BLaER1 treated with 17β-estradiol and CSF1 and Interleukin-3, amounts not matched to agents 10 nM and 100 nM (cell line): ENCODE data around the gene ZNF611.
"Not testable (repeated sequence)": the region's sequence is repeated elsewhere in the genome, so short reads cannot be mapped to it uniquely, and the experiment has no call there.

ENCODE experiments used
- H3K27ac ChIP-seq, 11 experiments: shearing (Covaris generic); formaldehyde crosslinking; 2 replicates each; pipeline ENCODE4 v1.8.1; 2022
- H3K27me3 ChIP-seq, 11 experiments: shearing (Covaris generic); formaldehyde crosslinking; 2 replicates each; pipeline ENCODE4 v1.8.1; 2022
- H3K36me3 ChIP-seq, 11 experiments: shearing (Covaris generic); formaldehyde crosslinking; 2 replicates each; pipeline ENCODE4 v1.8.1; 2022
- H3K4me1 ChIP-seq, 10 experiments: shearing (Covaris generic); formaldehyde crosslinking; 2 replicates each; pipeline ENCODE4 v1.8.1; 2022
- H3K4me2 ChIP-seq, 11 experiments: shearing (Covaris generic); formaldehyde crosslinking; 2 replicates each; pipeline ENCODE4 v1.8.1; 2022
- H3K4me3 ChIP-seq, 10 experiments: shearing (Covaris generic); formaldehyde crosslinking; 2 replicates each; pipeline ENCODE4 v1.8.1; 2022
- H3K9ac ChIP-seq, 11 experiments: shearing (Covaris generic); formaldehyde crosslinking; 2 replicates each; pipeline ENCODE4 v1.8.1; 2022
- H3K9me3 ChIP-seq, 11 experiments: shearing (Covaris generic); formaldehyde crosslinking; replicated peaks in 1 of 11; 2 replicates each; pipeline ENCODE4 v1.8.1; 2022
- H4K20me1 ChIP-seq, 11 experiments: shearing (Covaris generic); formaldehyde crosslinking; 2 replicates each; pipeline ENCODE4 v1.8.1; 2022
- Cebpa-rat ChIP-seq, 11 experiments: shearing (Covaris generic); IDR thresholded peaks; 2 replicates each; pipeline ENCODE4 v1.8.1; 2022

Gene ZNF611

DNA sequence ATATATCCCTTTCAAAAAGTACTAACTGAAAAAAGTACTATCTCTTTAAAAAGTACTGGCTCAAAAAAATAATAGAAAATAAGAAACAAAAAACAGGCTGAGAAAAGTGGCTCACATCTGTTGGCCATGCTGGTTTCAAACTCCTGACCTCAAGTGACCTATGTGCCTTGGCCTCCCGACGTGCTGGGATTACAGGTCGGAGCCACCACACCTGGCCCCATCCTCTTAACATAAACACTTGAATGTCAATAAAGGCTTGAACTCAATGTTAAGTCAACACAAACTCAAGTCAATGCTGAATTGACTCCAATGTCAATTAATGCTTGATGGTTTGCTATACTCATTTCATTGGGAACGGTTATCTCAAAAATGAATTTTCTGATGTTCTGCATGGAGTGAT lies 30.9 kb downstream of the ZNF611 start:
- H3K4me1 ChIP-seq = peaks cover 0 to 8% (median 0%) of the 10 kb centered on the region in 10 experiments; a peak in 4 of 20 replicates
- H3K9me3 ChIP-seq = peaks cover 54 to 60% (median 58%) of the 10 kb centered on the region in 11 experiments
- H3K27ac ChIP-seq = no peak overlapping the region
- H3K4me3 ChIP-seq = no peak overlapping the region
- H3K36me3 ChIP-seq = peaks cover 51 to 75% (median 62%) of the 10 kb centered on the region in 11 experiments
- no peaks in the 10 kb centered on the region for H3K27me3 ChIP-seq
- H3K9ac ChIP-seq = no peak overlapping the region
- H4K20me1 ChIP-seq = no peaks in the 10 kb centered on the region
- TF ChIP-seq Cebpa-rat (IDR thresholded peaks at IDR 0.05) = no peak
- no peak overlapping the region for H3K4me2 ChIP-seq

DNA sequence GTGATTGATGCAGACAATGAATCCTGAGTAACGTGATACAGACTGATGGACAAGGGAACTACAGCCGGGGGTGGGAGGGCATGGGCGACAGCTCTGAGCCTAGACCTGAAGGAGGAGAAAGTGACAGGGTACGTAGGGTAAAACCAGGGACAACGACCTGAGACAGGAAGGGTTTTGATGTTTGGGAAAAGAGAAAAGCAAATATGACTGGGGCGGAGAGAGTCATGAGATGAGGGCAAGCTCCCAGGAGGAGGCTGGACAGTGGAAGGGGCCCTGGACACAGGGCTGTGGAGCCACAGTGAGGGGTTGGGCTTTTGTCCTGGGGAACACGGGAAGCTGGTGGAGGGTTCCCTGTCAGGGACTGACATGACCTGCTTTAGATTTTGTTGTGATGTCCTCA lies 34.2 kb downstream of the ZNF611 start:
- Histone ChIP-seq H4K20me1 (no peaks in the 10 kb centered on the region), H3K9me3 (peaks cover 21 to 27% (median 26%) of the 10 kb centered on the region in 11 experiments)
- TF ChIP-seq Cebpa-rat (IDR thresholded peaks at IDR 0.05) = no peak

DNA sequence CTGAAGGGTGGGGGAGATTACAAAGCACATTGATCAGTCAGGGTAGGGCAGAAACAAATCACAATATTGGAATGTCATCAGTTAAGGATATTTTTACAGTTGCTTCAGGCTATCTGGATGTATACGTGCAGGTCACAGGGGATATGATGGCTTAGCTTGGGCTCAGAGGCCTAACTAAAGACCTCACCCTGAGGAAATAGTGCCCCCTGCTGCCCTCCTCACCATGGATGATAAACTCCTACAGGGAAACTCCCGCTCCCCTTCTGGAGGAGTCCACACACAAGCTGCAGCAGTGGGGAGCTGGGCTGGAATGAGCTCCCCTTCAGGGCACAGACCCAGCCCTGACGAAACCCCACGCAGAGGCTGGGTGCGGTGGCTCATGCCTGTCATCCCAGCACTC lies 35.3 kb downstream of the ZNF611 start:
- H3K4me1 ChIP-seq = peaks cover 0 to 11% (median 0%) of the 10 kb centered on the region in 10 experiments; a peak in 5 of 20 replicates
- not testable (repeated sequence) for H3K4me3 ChIP-seq, H3K9ac ChIP-seq, H3K27me3 ChIP-seq, H4K20me1 ChIP-seq, H3K4me2 ChIP-seq, H3K27ac ChIP-seq
- peaks cover 7 to 32% (median 19%) of the 10 kb centered on the region in 11 experiments; a peak in 21 of 22 replicates for H3K36me3 ChIP-seq
- H3K9me3 ChIP-seq = peaks cover 16 to 24% (median 20%) of the 10 kb centered on the region in 11 experiments

More for the DNA sequence above, 34.2 kb downstream of the ZNF611 start:
- Histone ChIP-seq H3K9ac (no peak overlapping the region), H3K4me2 (no peak overlapping the region), H3K4me1 (peaks cover 0 to 11% (median 0%) of the 10 kb centered on the region in 10 experiments; a peak in 5 of 20 replicates), H3K27me3 (no peaks in the 10 kb centered on the region), H3K36me3 (peaks cover 18 to 43% (median 30%) of the 10 kb centered on the region in 11 experiments), H3K27ac (no peak overlapping the region), H3K4me3 (no peak overlapping the region)

DNA sequence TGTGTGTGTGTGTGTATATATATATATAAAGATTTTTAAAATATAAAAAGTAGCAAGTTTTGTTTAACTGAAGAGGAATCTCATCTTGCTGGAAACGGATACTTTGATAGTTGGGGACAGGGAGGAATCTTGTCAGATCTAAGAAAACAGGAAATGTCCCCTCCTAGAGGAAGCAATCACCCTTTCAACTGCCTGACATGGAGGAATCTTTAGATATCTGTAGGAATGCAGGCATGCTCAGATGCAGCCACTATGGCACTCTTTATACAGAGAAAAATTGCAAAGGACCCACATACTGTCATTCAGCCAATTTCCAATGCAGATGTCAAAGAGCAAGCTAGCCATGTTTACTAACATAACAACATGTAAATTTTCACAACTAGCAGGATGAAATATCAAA lies 38.8 kb downstream of the ZNF611 start:
- Histone ChIP-seq H3K36me3 (peaks cover 0 to 3% (median 0%) of the 10 kb centered on the region in 11 experiments; a peak in 1 of 22 replicates), H3K27ac (no peak overlapping the region), H3K4me3 (no peak overlapping the region), H3K4me1 (peaks cover 9 to 14% (median 11%) of the 10 kb centered on the region in 10 experiments), H4K20me1 (no peaks in the 10 kb centered on the region), H3K4me2 (no peak overlapping the region), H3K9ac (no peak overlapping the region), H3K9me3 (peaks cover 9 to 28% (median 18%) of the 10 kb centered on the region in 11 experiments; a peak in 15 of 22 replicates), H3K27me3 (no peaks in the 10 kb centered on the region)
- no peak for TF ChIP-seq Cebpa-rat (IDR thresholded peaks at IDR 0.05)

DNA sequence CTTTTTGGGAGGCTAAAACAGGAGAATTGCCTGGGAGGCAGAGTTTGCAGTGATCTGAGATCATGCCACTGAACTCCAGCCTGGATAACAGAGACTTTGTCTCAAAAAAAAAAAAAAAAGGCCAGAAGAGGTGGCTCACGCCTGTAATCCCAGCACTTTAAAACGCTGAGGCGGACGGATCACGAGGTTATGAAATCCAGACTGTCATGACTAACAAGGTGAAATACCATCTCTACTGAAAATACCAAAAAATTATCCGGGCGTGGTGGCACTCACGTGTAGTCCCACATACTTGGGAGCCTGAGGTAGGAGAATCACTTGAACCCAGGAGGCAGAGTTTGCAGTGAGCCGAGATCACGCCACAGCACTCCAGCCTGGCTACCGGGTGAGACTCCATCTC lies 39.9 kb downstream of the ZNF611 start:
- H3K4me3 ChIP-seq = no peak overlapping the region
- TF ChIP-seq Cebpa-rat (IDR thresholded peaks at IDR 0.05) = no peak
- peaks cover 9 to 28% (median 18%) of the 10 kb centered on the region in 11 experiments; a peak in 15 of 22 replicates for H3K9me3 ChIP-seq
- H3K27ac ChIP-seq = no peak overlapping the region
- H3K4me1 ChIP-seq = peaks cover 11 to 18% (median 14%) of the 10 kb centered on the region in 10 experiments
- H3K4me2 ChIP-seq = no peak overlapping the region
- H3K9ac ChIP-seq = no peak overlapping the region
- H3K27me3 ChIP-seq = no peaks in the 10 kb centered on the region
- H3K36me3 ChIP-seq = no peaks in the 10 kb centered on the region
- H4K20me1 ChIP-seq = no peaks in the 10 kb centered on the region

DNA sequence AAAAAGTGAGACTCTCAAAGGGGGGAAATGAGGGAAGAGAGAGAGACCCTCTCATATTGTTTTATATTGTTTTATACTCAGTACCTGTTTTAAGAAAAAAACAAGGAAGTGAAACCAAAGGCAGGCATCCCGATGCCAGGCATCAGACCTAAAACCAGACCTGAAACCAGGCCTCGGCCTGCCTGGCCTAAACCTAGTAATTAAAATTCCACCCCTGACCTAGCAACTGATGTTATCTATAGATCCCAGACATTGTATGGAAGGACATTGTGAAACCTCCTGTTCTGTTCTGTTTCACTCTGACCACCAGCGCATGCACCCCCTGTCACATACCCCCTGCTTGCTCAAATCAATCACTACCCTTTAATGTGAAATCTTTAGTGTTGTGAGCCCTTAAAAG lies 40.6 kb downstream of the ZNF611 start:
- H3K4me3 ChIP-seq, H3K27ac ChIP-seq, H3K4me2 ChIP-seq: not testable (repeated sequence)

DNA sequence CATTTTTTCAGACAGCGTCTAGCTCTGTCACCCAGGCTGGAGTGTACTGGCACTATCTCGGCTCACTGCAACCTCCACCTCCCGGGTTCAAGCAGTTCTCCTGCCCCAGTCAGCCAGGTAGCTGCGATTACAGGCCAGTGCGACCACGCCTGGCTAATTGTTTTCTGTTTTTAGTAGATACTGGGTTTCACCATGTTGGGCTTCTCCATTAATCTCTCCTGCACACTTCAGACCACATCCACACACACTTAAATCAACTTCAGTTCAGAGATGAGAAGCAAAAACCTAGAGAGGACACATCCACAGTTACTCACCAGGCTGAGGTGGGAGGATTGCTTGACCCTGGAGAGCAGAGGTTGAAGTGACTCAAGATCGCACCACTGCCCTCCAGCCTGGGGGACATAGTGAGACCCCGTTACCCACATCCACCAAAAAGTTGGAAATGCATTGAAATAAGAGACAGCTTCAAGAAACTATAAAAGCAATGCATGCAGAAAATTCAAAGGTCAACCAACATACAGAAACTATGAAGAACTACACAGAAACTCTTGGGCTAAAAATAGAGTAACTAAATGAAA lies 42.3 kb downstream of the ZNF611 start:
- peaks cover 0 to 9% (median 6%) of the 10 kb centered on the region in 11 experiments; a peak in 7 of 22 replicates for H3K36me3 ChIP-seq
- peaks cover 23 to 32% (median 29%) of the 10 kb centered on the region in 10 experiments for H3K4me1 ChIP-seq
- no peak overlapping the region for H3K9ac ChIP-seq
- H3K27me3 ChIP-seq = no peaks in the 10 kb centered on the region
- no peak for TF ChIP-seq Cebpa-rat (IDR thresholded peaks at IDR 0.05)
- H3K4me2 ChIP-seq = no peak overlapping the region
- 0 out of 22 replicates have a peak, but pooled peaks cover 0 to 8% (median 0%) of the 10 kb centered on the region in 11 experiments for H4K20me1 ChIP-seq
- H3K9me3 ChIP-seq = peaks cover 9 to 31% (median 18%) of the 10 kb centered on the region in 11 experiments; a peak in 15 of 22 replicates
- H3K4me3 ChIP-seq = no peak overlapping the region
- H3K27ac ChIP-seq = no peak overlapping the region

More for the DNA sequence above, 40.6 kb downstream of the ZNF611 start:
- H3K9ac ChIP-seq, H4K20me1 ChIP-seq, H3K27me3 ChIP-seq, H3K36me3 ChIP-seq: not testable (repeated sequence)
- peaks cover 9 to 28% (median 18%) of the 10 kb centered on the region in 11 experiments; a peak in 15 of 22 replicates for H3K9me3 ChIP-seq
- peaks cover 11 to 18% (median 14%) of the 10 kb centered on the region in 10 experiments for H3K4me1 ChIP-seq

DNA sequence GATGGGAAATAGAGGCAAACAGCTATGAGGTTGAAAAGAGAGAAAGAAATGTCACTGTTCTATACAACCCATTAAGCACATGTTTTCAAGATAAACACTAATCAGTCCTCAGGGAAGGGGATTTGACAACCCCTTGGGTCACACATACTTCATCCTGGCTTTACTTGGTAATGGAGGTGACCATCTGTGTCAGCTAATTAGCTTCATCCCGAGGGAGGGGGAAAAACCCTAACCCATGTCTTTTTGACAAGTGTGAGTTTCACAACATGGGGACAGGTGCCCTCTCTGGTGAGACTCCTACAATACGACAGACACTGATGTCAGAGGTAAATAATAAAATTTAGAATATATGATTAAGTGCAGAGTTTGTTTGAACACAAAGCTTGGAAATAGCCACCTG lies 43.1 kb downstream of the ZNF611 start:
- Histone ChIP-seq H3K4me1 (peaks cover 23 to 32% (median 29%) of the 10 kb centered on the region in 10 experiments), H3K4me3 (peak overlapping the region in 7 of 10 experiments; percentile 69 to 87 (median 79); a peak in 8 of 20 replicates), H3K4me2 (peak overlapping the region; percentile 84 to 99 (median 94)), H3K9me3 (peaks cover 9 to 34% (median 18%) of the 10 kb centered on the region in 11 experiments; a peak in 15 of 22 replicates), H3K27me3 (no peaks in the 10 kb centered on the region), H4K20me1 (0 out of 22 replicates have a peak, but pooled peaks cover 0 to 8% (median 0%) of the 10 kb centered on the region in 11 experiments), H3K36me3 (peaks cover 0 to 11% (median 7%) of the 10 kb centered on the region in 11 experiments; a peak in 7 of 22 replicates), H3K9ac (peak overlapping the region in 3 of 11 experiments; percentile 76 to 92 (median 84); a peak in 4 of 22 replicates), H3K27ac (peak overlapping the region in 3 of 11 experiments; percentile 78 to 85 (median 84); a peak in 4 of 22 replicates)
- TF ChIP-seq Cebpa-rat (IDR thresholded peaks at IDR 0.05) = no peak

DNA sequence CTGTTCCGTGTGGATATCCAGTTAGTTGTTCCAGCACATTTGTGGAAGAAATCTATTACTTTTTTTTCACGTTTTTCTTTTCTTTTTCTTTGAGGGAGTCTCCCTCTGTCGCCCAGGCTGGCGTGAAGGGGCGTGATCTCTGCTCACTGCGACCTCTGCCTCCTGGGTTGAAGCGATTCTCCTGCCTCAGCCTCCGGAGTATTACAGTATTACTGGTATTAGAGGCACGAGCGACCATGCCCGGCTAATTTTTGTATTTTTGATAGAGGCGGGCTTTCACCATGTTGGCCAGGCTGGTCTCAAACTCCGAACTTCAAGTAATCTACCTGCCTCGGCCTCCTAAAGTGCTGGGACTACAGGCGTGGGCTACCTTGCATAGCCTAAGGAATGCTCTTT lies 43.6 kb downstream of the ZNF611 start:
- 0 out of 22 replicates have a peak, but pooled peaks cover 0 to 8% (median 0%) of the 10 kb centered on the region in 11 experiments for H4K20me1 ChIP-seq
- TF ChIP-seq Cebpa-rat (IDR thresholded peaks at IDR 0.05) = no peak
- H3K9ac ChIP-seq = peak overlapping the region; percentile 76 to 92 (median 88)
- peak overlapping the region; percentile 84 to 99 (median 94) for H3K4me2 ChIP-seq
- peaks cover 0 to 17% (median 8%) of the 10 kb centered on the region in 11 experiments; a peak in 7 of 22 replicates for H3K36me3 ChIP-seq
- peaks cover 9 to 38% (median 18%) of the 10 kb centered on the region in 11 experiments; a peak in 15 of 22 replicates for H3K9me3 ChIP-seq
- H3K4me3 ChIP-seq = peak overlapping the region; percentile 69 to 87 (median 78)
- peak overlapping the region; percentile 68 to 89 (median 82) for H3K27ac ChIP-seq
- H3K4me1 ChIP-seq = peaks cover 23 to 32% (median 29%) of the 10 kb centered on the region in 10 experiments
- no peaks in the 10 kb centered on the region for H3K27me3 ChIP-seq
